Lung (tissue), 12 donors: Measurements from ENCODE around the gene EPN2. TPM values are rescaled to one million over a fixed set of nuclear protein-coding genes. Genes with fewer than 3 reads are reported as not detected.

Experiments used
- ATAC-seq: fragments of 200-7000 bp; cut with Tn5 transposase; one replicate; pipeline ENCODE4 v1.9.1; 2020; ENCODE audit warnings: moderate number of reproducible peaks; ENCODE audit not compliant: insufficient read depth, low FRiP score
- DNase-seq, 3 donors: peaks; one replicate each; pipeline ENCODE4 v3.0.0-alpha.2; 2013 to 2017
- H3K27ac ChIP-seq, 2 donors: one replicate each; pipeline ENCODE4 v1.5.1; 2013; ENCODE audit warnings: mild to moderate bottlenecking in 2 of 2, moderate library complexity in 2 of 2, control low read depth in 1 of 2, inconsistent platforms in 1 of 2, low read depth in 1 of 2, low read length in 1 of 2
- H3K27me3 ChIP-seq, 3 donors: one replicate each; pipeline ENCODE4 v1.5.1; 2013; ENCODE audit warnings: low read length in 2 of 3; ENCODE audit not compliant: control insufficient read depth in 3 of 3, insufficient read depth in 3 of 3
- H3K36me3 ChIP-seq, 4 donors: one replicate each; pipeline ENCODE4 v1.5.1; 2013; ENCODE audit warnings: low read length in 4 of 4, mild to moderate bottlenecking in 1 of 4, moderate library complexity in 1 of 4; ENCODE audit not compliant: control insufficient read depth in 4 of 4, insufficient read depth in 4 of 4
- H3K4me1 ChIP-seq, 5 donors: one replicate each; pipeline ENCODE4 v1.5.1; 2013; ENCODE audit warnings: low read length in 5 of 5, mild to moderate bottlenecking in 2 of 5, moderate library complexity in 1 of 5; ENCODE audit not compliant: control insufficient read depth in 5 of 5, insufficient read depth in 5 of 5
- H3K4me3 ChIP-seq: one replicate; pipeline ENCODE4 v1.5.1; 2013; ENCODE audit warnings: mild to moderate bottlenecking, control low read depth, moderate library complexity
- H3K9ac ChIP-seq, 2 donors: one replicate each; pipeline ENCODE4 v1.5.1; 2013; ENCODE audit warnings: low read length in 2 of 2, control low read depth in 1 of 2; ENCODE audit not compliant: insufficient read depth in 1 of 2
- H3K9me3 ChIP-seq, 4 donors: one replicate each; pipeline ENCODE4 v1.5.1; 2013; ENCODE audit warnings: low read length in 3 of 4, mild to moderate bottlenecking in 1 of 4, moderate library complexity in 1 of 4; ENCODE audit not compliant: control insufficient read depth in 4 of 4, insufficient read depth in 3 of 4
- CTCF ChIP-seq: IDR thresholded peaks from 2 replicates; pipeline ENCODE4 v1.5.1; 2012; ENCODE audit warnings: mild to moderate bottlenecking; ENCODE audit errors: control extremely low read depth, extremely low read depth
- WGBS, 2 donors: extraction: QIAGEN DNeasy Blood & Tissue Kit; methylation state at CpG; one replicate each; pipeline ENCODE4 v1.1.7; 2013; 5-methylcytosine and 5-hydroxymethylcytosine counted together
- polyA plus RNA-seq, 2 donors: library from polyadenylated mRNA; stranded (reverse); fragments of 200-250 nt; gene quantifications; one replicate each; pipeline ENCODE4 v1.2.1, GENCODE V29; 2013
- total RNA-seq, 2 donors: library from RNA; depleted of rRNA in 1 of 2; stranded (reverse); fragments of >200 nt in 1 of 2; gene quantifications; one replicate each; pipeline ENCODE4 v1.2.1, GENCODE V29; 2014 to 2021
- donor health status: control.
- donor health status: control.
- donor health status: Bipolar disorder and iron deficiency.
- donor health status: healthy.
- donor health status: DM: yes; HTN: yes; CAD: no.

The EPN2 gene
- total and polyA plus RNA-seq, 4 donors: 16.7 to 73.7 (median 37.4) TPM

- H3K27me3 ChIP-seq: no peaks in the 10 kb centered on the region
- TF ChIP-seq CTCF: no peak
- ATAC-seq: no peak
- 91 to 94% methylated on average over 5 of the region's 5 CpGs for WGBS, 2 donors
- H3K36me3 ChIP-seq: peaks cover 0 to 8% (median 3%) of the 10 kb centered on the region in 4 donors
- H3K4me1 ChIP-seq: peaks cover 0 to 6% (median 0%) of the 10 kb centered on the region in 5 donors
- H3K9ac ChIP-seq: no peak overlapping the region
- no peak overlapping the region for H3K27ac ChIP-seq
- H3K4me3 ChIP-seq: no peak overlapping the region
- H3K9me3 ChIP-seq: no peaks in the 10 kb centered on the region
- DNase-seq: peak in 1 of 3 donors; percentile 4
These were observed 83.7 kb downstream of the EPN2 start for GRCh38 chr17:19320876-19321275.

GRCh38 chr17:19321481-19322128 is 84.4 kb downstream of the EPN2 start:
- no peaks in the 10 kb centered on the region for H3K27me3 ChIP-seq
- 90 to 91% methylated on average over 9 of the region's 9 CpGs for WGBS, 2 donors

GRCh38 chr17:19322129-19322505 is 85.0 kb downstream of the EPN2 start:
- WGBS, 2 donors: 94 to 95% methylated on average over 5 of the region's 5 CpGs
- H3K9ac ChIP-seq: no peak overlapping the region
- no peak overlapping the region for H3K27ac ChIP-seq
- peaks cover 0 to 1% (median 0%) of the 10 kb centered on the region in 5 donors for H3K4me1 ChIP-seq
- ATAC-seq: no peak
- no peak for TF ChIP-seq CTCF
- H3K36me3 ChIP-seq: peaks cover 0 to 10% (median 5%) of the 10 kb centered on the region in 4 donors
- DNase-seq: peak in 1 of 3 donors; percentile 3
- H3K27me3 ChIP-seq: no peaks in the 10 kb centered on the region
- no peaks in the 10 kb centered on the region for H3K9me3 ChIP-seq
- no peak overlapping the region for H3K4me3 ChIP-seq

More at GRCh38 chr17:19321481-19322128, 84.4 kb downstream of the EPN2 start:
- TF ChIP-seq CTCF: no peak
- Histone ChIP-seq H3K9me3 (no peaks in the 10 kb centered on the region), H3K4me3 (no peak overlapping the region), H3K27ac (no peak overlapping the region), H3K36me3 (peaks cover 0 to 8% (median 4%) of the 10 kb centered on the region in 4 donors), H3K9ac (no peak overlapping the region), H3K4me1 (peaks cover 0 to 6% (median 0%) of the 10 kb centered on the region in 5 donors)
- ATAC-seq: no peak
- DNase-seq: peak in 1 of 3 donors; percentile 7

- peaks cover 0 to 10% (median 4%) of the 10 kb centered on the region in 4 donors for H3K36me3 ChIP-seq
- H3K4me3 ChIP-seq: no peak overlapping the region
- no peak for TF ChIP-seq CTCF
- no peak overlapping the region for H3K9ac ChIP-seq
- DNase-seq (peak in 1 of 3 donors; percentile 4), ATAC-seq (no peak)
- H3K9me3 ChIP-seq: no peaks in the 10 kb centered on the region
- H3K4me1 ChIP-seq: no peaks in the 10 kb centered on the region
- H3K27ac ChIP-seq: no peak overlapping the region
- no peaks in the 10 kb centered on the region for H3K27me3 ChIP-seq
- 86 to 96% methylated on average over 1 of the region's 1 CpG for WGBS, 2 donors
These were observed 85.7 kb downstream of the EPN2 start for GRCh38 chr17:19322861-19323260.
